HPDE6-E6E7 (cell line): Measurements from ENCODE around the gene OPTC.

Experiments used
- DNase-seq: peaks from one replicate; pipeline ENCODE4 v3.0.0; 2011; ENCODE audit warnings: missing footprints; ENCODE audit errors: extremely low spot score

Gene OPTC

GRCh38 chr1:203491664-203492063 lies 2.3 kb upstream of the OPTC start:
- no peak for DNase-seq

DNA sequence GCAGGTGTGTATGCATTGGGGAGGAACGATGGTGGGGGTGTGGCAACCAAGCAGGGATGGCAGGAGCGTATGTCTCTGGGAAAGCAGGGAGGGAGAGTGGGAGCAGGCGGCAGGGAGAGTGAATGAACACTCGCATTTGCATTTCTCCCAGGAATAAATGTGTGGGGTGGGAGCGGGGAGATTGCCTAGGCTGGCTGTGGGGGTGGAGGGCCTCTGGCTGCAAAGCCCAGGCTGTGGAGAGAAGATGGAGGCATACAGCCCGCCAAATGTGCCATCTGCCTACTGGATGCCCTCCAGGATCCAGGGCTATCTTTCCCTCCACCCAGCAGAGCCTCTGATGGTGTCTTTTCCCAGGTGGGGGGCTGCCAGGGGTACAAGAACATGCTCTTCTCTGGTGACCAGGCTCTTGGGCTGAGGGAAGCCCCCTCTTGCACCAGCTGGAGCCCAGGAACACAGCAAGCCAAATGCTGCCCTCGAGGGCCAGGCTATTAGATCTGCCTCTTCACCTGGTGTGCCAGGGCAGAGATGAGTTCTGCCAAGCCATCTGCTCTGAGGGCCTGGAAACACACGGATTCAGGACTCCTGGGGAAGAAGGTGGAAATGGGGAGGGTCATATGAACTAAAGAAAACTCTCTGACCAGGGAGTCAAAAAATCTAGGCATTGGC lies 1.7 kb upstream of the OPTC start:
- no peak for DNase-seq

DNA sequence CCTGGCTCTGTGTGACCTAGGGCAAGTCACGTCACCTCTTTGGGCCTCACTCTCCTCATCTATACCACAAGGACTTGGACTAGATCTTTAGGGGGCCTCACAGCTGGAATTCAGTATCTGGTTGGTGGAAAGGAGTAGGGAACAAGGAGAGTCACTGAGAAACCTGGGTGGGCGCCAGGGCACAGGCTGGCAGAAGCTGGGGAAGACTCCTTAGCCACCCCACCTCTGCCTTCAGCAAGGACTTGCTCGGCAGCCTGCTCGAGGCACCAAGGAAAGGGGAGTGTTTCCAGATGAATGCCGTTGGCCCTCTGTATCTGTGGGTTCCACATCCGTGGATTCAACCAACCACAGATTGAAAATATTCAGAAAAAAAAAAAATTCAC lies 1.2 kb upstream of the OPTC start:
- DNase-seq: no peak

DNA sequence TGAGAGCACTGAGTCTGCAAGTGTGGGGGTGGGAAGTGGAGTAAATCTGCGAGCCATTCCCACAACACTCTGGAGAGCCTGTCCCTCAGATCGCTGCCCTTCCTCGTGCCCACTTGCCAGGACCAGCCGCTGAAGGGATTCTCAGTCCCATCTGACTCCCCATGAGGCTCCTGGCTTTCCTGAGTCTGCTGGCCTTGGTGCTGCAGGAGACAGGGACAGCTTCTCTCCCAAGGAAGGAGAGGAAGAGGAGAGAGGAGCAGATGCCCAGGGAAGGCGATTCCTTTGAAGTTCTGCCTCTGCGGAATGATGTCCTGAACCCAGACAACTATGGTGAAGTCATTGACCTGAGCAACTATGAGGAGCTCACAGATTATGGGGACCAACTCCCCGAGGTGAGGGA lies 1.9 kb downstream of the OPTC start:
- DNase-seq: no peak

GRCh38 chr1:203497269-203497777 lies 3.4 kb downstream of the OPTC start:
- DNase-seq: no peak

DNA sequence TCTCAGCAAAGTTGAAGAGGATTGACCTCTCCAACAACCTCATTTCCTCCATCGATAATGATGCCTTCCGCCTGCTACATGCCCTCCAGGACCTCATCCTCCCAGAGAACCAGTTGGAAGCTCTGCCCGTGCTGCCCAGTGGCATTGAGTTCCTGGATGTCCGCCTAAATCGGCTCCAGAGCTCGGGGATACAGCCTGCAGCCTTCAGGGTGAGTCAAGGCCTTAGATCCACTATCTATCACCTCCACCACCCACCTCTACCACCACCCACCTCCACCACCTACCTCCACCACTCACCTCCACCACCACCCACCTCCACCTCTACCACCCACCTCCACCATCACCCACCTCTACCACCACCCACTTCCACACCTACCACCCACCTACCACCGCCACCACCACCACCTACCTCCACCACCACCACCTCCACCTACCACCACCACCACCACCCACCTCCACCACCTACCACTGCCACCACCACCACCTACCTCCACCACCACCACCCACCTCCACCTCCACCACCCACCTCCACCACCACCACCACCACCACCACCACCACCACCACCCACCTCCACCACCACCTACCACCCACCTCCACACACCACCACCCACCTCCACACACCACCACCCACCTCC lies 5.8 kb downstream of the OPTC start:
- DNase-seq: no peak

GRCh38 chr1:203500279-203500678 lies 6.3 kb downstream of the OPTC start:
- no peak for DNase-seq

- DNase-seq: no peak
Measured at GRCh38 chr1:203503836-203504235, 9.9 kb downstream of the OPTC start.

DNA sequence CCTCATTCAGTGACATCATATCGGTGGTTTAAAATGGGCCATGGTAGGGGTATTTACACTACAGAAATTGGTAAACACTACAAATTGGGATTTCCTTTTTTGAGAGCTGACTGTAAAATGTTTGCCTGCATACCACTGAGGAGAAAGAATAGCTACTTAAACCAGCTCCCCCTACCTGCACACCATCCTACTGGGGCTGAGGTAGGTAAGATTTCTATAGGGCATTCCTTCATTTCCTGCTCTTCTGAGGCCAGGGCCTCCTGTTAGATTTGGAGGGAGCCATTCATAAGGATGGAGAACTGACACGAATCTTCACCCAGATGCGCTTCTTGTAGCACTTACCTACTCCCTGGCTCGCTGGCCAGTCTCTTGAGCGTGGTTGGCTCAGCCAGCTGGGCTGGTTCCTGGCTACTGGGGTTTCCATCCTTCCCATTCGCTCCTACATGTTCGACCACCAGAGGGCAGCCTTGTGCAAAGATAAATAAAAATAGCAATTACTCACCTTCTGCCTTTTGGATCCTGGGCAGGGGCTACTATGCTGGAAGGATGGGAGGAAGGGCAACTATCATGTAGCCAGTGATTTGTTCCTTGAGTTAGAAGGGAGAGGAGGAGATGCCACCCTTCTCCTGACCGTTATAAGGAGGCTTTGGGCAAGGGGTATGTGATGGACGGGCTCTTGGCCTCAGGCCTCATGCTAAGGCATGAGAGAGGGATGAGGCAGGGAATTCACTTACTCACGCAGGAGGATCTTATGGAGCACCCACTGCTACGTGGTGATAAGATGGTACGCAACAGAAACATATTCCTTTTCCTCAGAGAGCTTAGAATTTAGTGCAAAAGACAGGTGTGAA lies 10.7 kb downstream of the OPTC start:
- peak; percentile 75 for DNase-seq

- DNase-seq: no peak
Measured at GRCh38 chr1:203505526-203506204, 11.7 kb downstream of the OPTC start.

DNA sequence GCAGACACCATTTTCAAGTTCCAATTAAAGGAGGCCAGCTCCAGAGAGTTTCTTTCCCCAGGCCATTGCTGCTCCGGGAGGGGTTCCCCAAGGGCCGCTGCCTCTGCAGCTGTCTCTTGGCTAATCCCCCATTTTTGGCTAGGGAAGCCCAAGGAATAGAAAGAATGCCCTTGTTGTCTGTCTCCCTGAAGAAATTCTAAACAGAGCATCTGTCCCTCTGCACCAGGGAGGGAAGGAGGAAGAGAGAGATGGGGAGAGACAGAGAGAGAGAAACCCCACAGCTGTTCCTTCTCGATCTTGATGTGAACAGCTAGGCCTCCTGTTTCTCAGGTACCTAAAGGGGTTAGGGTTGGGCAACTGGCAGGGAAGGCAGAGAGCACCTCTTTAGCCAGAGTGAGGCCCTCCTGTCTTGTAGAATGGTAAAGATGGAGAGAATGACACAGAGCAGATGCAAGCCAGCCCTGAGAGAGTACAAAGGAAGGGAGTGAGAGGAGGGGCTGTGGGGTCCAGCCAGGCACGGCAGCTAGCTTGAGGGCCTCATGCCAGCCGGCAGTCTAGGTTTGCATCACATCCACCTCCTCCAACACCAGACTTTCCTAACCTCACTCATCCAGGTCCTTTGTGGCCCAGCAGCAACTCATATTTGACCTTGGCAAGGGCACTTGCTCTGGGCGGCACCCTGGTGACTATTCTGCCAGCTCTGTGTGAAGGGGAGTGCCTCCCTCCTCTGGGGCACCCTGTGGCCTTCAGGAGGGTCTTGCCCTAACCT lies 13.1 kb downstream of the OPTC start:
- DNase-seq: no peak

GRCh38 chr1:203507759-203508158 lies 13.8 kb downstream of the OPTC start:
- no peak for DNase-seq

DNA sequence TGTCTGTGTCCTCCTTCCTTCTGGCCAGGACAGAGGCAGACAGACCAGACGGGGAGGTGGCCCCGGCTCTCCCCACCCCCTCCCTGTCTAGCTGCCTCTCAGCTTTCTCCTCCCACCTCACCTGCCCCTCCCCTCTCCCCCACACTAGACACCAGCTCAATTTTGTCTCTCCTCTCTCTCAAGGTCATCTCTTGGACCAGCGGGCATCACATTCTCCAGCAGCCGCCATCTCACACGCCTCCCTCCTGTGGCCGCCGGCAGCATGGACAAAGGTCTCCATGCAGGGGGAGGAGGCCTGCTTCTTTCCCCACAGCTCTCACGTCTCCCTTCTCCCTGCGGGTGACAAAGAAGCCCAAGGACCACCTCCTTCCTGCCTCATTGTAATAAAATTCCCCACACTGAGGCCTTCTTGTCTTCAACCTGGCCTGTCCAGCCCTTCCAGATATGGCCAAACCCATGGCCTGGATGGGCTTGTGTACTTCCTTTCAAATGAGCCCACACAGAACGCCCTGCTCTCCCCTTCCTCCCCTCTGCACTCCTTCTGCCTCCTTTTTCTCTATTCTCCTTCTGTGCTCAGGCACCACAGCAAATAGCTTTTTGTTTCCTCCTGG lies 14.6 kb downstream of the OPTC start:
- DNase-seq: no peak

GRCh38 chr1:203509135-203509534 lies 15.2 kb downstream of the OPTC start:
- no peak for DNase-seq

DNA sequence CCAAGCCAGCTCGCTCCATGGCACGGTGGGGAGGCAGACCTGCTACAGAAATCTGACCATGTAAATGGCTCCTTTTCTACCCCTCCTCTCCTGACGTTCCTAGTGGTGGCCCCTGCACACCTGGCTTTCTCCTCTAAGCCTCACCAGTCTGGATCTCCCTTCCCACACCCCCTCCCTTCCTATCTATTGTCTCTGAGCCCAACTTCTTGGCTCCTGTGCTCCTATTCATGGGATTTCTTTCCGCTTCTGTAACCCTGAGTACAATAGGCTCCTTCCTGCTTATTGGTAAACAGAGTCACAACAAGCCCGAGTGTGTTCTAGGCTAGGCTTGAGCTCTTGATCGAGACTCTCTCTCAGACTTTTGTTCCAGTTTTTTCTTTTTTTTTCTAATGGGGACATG lies 17.6 kb downstream of the OPTC start:
- no peak for DNase-seq

DNA sequence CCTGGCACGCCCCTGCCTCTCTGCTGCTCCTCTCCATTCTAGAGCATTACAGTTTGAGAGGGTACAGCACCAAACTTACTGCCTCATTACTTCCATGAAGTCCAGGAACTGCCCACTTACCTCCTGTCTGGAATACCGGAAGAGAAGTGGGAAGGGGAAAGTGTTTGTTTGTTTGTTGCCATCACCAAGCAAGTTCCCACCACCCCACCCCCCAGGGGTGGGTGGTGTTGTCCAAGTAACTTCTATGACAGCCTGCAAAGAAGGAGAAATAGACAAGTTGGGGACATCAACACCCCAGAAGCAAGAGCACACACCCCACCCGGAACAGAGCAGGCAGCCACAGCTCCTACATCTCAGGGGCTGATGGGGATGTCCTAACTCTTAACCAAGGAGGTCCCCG lies 18.0 kb downstream of the OPTC start:
- no peak for DNase-seq

DNA sequence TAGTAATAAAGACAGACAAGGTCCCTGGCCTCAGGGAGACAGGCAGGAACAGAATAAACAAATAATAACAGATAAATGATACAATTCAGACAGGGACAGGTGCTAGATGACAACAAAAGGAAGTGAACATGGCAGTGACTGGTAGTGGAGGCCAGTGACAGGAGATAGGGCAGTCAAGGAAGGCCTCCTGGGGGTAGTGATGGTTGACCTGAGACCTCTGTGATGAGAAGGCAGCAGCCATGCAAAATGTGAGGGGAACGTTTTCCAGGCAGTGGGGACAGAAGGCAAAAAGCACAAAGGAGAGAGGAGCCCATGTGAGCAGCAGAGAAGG lies 18.5 kb downstream of the OPTC start:
- no peak for DNase-seq

DNA sequence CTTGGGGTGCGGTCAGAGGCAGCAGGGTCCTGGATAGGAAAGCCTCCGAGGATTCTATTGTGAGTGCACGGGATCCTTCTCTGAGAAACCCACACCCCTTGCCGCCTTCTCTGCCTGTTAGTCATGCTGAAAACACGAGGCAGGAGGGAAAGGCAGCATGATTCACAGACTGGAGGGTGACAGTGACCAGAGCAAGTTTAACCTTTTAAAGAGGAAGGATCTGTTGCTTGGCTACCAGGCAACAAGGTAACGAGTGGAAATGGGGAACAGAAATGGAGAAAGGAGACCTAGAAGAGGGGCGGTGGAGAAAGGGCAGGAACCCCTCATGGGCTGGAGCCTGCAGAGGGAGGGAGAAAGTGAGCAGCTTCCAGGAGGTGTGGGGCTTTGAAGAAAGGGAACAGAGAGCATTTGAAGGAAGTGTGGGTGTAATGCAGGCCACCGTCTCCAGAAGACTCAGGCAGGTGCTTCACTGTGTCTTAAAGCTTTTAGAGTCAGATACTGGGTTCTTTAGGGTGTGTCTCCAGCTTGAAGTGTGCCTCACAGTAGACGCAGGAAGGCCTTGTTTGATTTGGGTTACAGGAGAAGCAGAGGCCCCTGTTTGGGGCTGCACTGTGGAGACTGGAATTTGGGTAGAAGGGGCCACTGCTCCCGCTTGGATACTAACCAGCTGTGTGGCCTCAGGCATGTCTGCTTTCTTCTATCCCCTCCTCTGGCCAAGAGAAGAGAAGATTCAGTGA lies 19.1 kb downstream of the OPTC start:
- DNase-seq: peak; percentile 95

DNA sequence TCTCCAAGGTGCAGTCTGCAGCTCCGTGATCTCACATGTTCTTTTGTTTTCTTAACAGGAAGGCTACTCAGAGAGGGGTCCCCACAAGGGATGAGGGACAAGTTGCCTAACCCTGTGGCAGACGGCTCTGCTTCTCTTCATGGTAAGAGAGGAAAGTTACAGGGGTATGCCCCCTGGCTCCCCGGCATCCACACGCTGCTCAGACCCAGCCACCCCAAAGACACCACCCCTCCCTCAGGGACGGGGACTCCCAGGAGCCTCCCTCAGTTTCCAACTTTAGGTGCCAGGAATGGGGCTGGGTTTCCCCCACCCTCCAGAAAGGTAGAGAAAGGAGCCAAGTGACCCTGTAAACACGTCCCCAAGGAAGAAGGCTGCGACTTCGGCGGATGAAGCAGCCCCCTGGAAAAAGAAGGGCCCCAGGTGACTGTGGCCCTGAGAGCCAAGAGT lies 19.7 kb downstream of the OPTC start:
- DNase-seq: no peak

DNA sequence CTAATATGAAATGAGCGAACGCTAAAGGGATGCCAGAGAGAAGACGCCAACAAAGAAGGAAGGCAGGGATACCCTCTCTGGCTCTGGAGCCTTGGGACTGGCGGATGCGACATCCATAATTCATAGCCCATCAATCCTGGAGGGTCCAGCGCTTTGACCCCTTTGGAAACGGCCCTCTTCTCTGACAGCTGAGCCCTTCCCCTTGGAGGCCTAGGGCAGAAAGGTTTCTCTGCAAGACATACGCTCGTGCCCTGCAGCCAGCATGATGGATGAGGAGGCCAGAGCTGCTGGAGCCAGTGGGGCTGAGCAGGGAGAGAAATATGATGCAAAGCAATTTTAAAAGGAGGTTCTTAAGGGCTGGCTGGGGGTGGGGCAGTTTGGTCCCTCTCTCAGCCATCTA lies 22.2 kb downstream of the OPTC start:
- no peak for DNase-seq
